Liver (tissue), 9 donors: ENCODE measurements around the gene S100G. TPM values are rescaled to one million over a fixed set of nuclear protein-coding genes. Genes with fewer than 3 reads are reported as not detected.

Experiments
- DNase-seq: peaks from one replicate; pipeline ENCODE4 v3.0.0-alpha.2; 2017; ENCODE audit warnings: low spot score
- H3K27ac ChIP-seq, 2 donors: one replicate each; pipeline ENCODE4 v1.7.0; 2013; ENCODE audit warnings: inconsistent platforms in 2 of 2, low read length in 2 of 2, control low read depth in 1 of 2, low read depth in 1 of 2, mild to moderate bottlenecking in 1 of 2
- H3K27me3 ChIP-seq, 4 donors: one replicate each; pipeline versions ENCODE4 v1.6.1 to v1.7.0; 2013; ENCODE audit warnings: low read length in 3 of 4, inconsistent platforms in 1 of 4, mild to moderate bottlenecking in 1 of 4, moderate library complexity in 1 of 4; ENCODE audit not compliant: control insufficient read depth in 4 of 4, insufficient read depth in 4 of 4
- H3K36me3 ChIP-seq, 4 donors: one replicate each; pipeline versions ENCODE4 v1.6.1 to v1.7.0; 2013; ENCODE audit warnings: low read length in 3 of 4, mild to moderate bottlenecking in 3 of 4, low read depth in 1 of 4, moderate library complexity in 1 of 4; ENCODE audit not compliant: control insufficient read depth in 4 of 4, insufficient read depth in 3 of 4
- H3K4me1 ChIP-seq, 4 donors: one replicate each; pipeline versions ENCODE4 v1.6.1 to v1.7.0; 2013; ENCODE audit warnings: low read length in 3 of 4, mild to moderate bottlenecking in 3 of 4, moderate library complexity in 1 of 4; ENCODE audit not compliant: control insufficient read depth in 4 of 4, insufficient read depth in 4 of 4
- H3K4me3 ChIP-seq, 3 donors: one replicate each; pipeline versions ENCODE4 v1.6.1 to v1.7.0; 2013; ENCODE audit warnings: low read length in 3 of 3, control low read depth in 1 of 3, low read depth in 1 of 3, mild to moderate bottlenecking in 1 of 3
- H3K9ac ChIP-seq, 2 donors: one replicate each; pipeline ENCODE4 v1.7.0; 2013; ENCODE audit warnings: low read length in 2 of 2, mild to moderate bottlenecking in 2 of 2, moderate library complexity in 2 of 2, control low read depth in 1 of 2, low read depth in 1 of 2
- H3K9me3 ChIP-seq, 4 donors: one replicate each; pipeline versions ENCODE4 v1.6.1 to v1.7.0; 2013; ENCODE audit warnings: low read length in 3 of 4; ENCODE audit not compliant: control insufficient read depth in 4 of 4
- CTCF ChIP-seq: fragments of 150-350 bp; IDR thresholded peaks from 2 replicates; pipeline ENCODE4 v1.5.1; 2017; ENCODE audit warnings: improper control_type of control experiment, low read depth, low read length; ENCODE audit not compliant: missing input control
- EGR1 ChIP-seq, 2 donors: IDR thresholded peaks; 2 replicates each; pipeline ENCODE4 v1.6.1; 2016 to 2018; ENCODE audit warnings: antibody characterized with exemption in 2 of 2, low read depth in 2 of 2
- FOXA1 ChIP-seq: IDR thresholded peaks from 2 replicates; pipeline ENCODE4 v1.6.1; 2016; ENCODE audit warnings: antibody characterized with exemption
- GABPA ChIP-seq, 2 donors: IDR thresholded peaks in 1 of 2; conservative IDR thresholded peaks in 1 of 2; 2 replicates each; pipeline ENCODE4 v1.6.1; 2016; ENCODE audit warnings: antibody characterized with exemption in 2 of 2, mild to moderate bottlenecking in 1 of 2, moderate library complexity in 1 of 2
- HNF4A ChIP-seq, 2 donors: conservative IDR thresholded peaks; 2 replicates each; pipeline ENCODE4 v1.6.1; 2016; ENCODE audit warnings: antibody characterized with exemption in 2 of 2, mild to moderate bottlenecking in 2 of 2
- HNF4G ChIP-seq: IDR thresholded peaks from 2 replicates; pipeline ENCODE4 v1.6.1; 2016; ENCODE audit warnings: antibody characterized with exemption
- JUND ChIP-seq, 2 donors: IDR thresholded peaks; 2 replicates each; pipeline ENCODE4 v1.6.1; 2016; ENCODE audit warnings: antibody characterized with exemption in 2 of 2
- MAX ChIP-seq: IDR thresholded peaks from 2 replicates; pipeline ENCODE4 v1.6.1; 2016; ENCODE audit warnings: antibody characterized with exemption
- NR2F2 ChIP-seq: IDR thresholded peaks from 2 replicates; pipeline ENCODE4 v1.6.1; 2016; ENCODE audit warnings: antibody characterized with exemption
- REST ChIP-seq: IDR thresholded peaks from 2 replicates; pipeline ENCODE4 v1.6.1; 2016; ENCODE audit warnings: antibody characterized with exemption, mild to moderate bottlenecking
- RXRA ChIP-seq, 2 donors: IDR thresholded peaks; 2 replicates each; pipeline ENCODE4 v1.6.1; 2017 to 2018; ENCODE audit warnings: antibody characterized with exemption in 2 of 2, mild to moderate bottlenecking in 1 of 2
- SP1 ChIP-seq: IDR thresholded peaks from 2 replicates; pipeline ENCODE4 v1.6.1; 2018; ENCODE audit warnings: antibody characterized with exemption, mild to moderate bottlenecking
- TAF1 ChIP-seq: conservative IDR thresholded peaks from 2 replicates; pipeline ENCODE4 v1.6.1; 2016; ENCODE audit warnings: antibody characterized with exemption, mild to moderate bottlenecking
- YY1 ChIP-seq: IDR thresholded peaks from 2 replicates; pipeline ENCODE4 v1.6.1; 2016; ENCODE audit warnings: antibody characterized with exemption, mild to moderate bottlenecking
- ZBTB33 ChIP-seq: IDR thresholded peaks from 2 replicates; pipeline ENCODE4 v1.6.1; 2016; ENCODE audit warnings: antibody characterized with exemption
- WGBS: extraction: QIAGEN DNeasy Blood & Tissue Kit; methylation state at CpG from one replicate; pipeline ENCODE4 v1.1.7; 2013; 5-methylcytosine and 5-hydroxymethylcytosine counted together
- polyA plus RNA-seq, 2 donors: library from polyadenylated mRNA; stranded (reverse) in 1 of 2; unstranded in 1 of 2; fragments of 200-250 nt in 1 of 2; fragments of >200 nt in 1 of 2; fragmentation: Nextera tagmentation in 1 of 2; extraction: Ambion mirVana in 1 of 2; gene quantifications; one replicate each; pipeline versions ENCODE4 v1.2.1 to v1.2.3, GENCODE V29; 2013 to 2015
- total RNA-seq, 2 donors: library from RNA; depleted of rRNA; stranded (reverse); fragments of >200 nt; gene quantifications; one replicate each; pipeline ENCODE4 v1.2.3, GENCODE V29; 2014
- TF ChIP-seq, protein P1 (sequence below): IDR thresholded peaks from 2 replicates; pipeline ENCODE4 v1.6.1; 2016; ENCODE audit warnings: antibody characterized with exemption
- donor health status: healthy.
- donor health status: healthy.
- donor health status: healthy.
- donor health status: healthy.
- donor health status: healthy.

Gene S100G
- total and polyA plus RNA-seq, 4 donors: not detected

DNA sequence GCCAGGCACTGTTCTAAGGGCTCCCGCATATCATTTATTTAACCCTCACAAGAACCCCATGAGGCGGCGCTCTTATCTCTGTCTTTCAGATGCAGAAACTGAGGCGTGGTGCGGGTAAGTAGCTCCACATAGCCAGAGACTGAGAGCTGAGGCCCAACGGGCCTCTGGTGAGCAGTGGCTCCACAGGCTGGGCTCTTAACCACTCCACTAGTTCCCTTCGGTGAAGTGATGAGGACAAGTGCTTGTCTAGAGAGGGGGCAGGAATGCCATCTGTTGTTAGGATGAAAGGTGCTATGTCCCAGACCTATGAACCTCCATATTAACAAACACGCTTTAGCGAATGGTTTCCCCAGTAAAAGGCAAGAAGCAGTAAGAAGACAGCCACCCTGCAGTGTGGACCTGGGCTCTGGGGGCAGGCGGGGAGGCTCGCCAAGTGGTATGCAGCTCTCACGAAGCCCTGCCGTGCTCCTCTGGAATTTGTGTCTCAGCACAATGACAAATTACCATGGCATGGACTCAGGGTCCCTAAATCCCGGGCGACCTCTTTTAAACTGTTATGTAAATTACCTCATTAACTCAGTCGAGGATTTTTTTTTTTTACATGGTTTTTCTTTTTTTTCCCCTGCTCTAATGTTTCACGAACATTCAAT lies 20.9 kb upstream of the S100G start:
- Histone ChIP-seq H3K27me3 (no peaks in the 10 kb centered on the region), H3K9ac (no peak overlapping the region), H3K4me3 (no peak overlapping the region), H3K4me1 (no peaks in the 10 kb centered on the region), H3K36me3 (peaks cover 0 to 2% (median 0%) of the 10 kb centered on the region in 4 donors), H3K27ac (no peak overlapping the region), H3K9me3 (no peaks in the 10 kb centered on the region)
- 88% methylated on average over 17 of the region's 17 CpGs for WGBS
- peak; percentile 56 for DNase-seq
- TF ChIP-seq GABPA (IDR thresholded peaks at IDR 0.05 in 1 of 2, conservative IDR thresholded peaks at IDR 0.05 in 1 of 2): no peak
- no peak for TF ChIP-seq YY1
- TF ChIP-seq REST: no peak
- TF ChIP-seq EGR1 (IDR thresholded peaks at IDR 0.05; ENCODE audit: low read depth in 2 of 2): no peak
- no peak for TF ChIP-seq CTCF
- no peak for TF ChIP-seq FOXA1
- no peak for TF ChIP-seq HNF4G
- no peak for TF ChIP-seq HNF4A (conservative IDR thresholded peaks at IDR 0.05)
- no peak for TF ChIP-seq RXRA (IDR thresholded peaks at IDR 0.05)
- TF ChIP-seq MAX: no peak
- TF ChIP-seq SP1: no peak
- TF ChIP-seq JUND (IDR thresholded peaks at IDR 0.05): no peak

DNA sequence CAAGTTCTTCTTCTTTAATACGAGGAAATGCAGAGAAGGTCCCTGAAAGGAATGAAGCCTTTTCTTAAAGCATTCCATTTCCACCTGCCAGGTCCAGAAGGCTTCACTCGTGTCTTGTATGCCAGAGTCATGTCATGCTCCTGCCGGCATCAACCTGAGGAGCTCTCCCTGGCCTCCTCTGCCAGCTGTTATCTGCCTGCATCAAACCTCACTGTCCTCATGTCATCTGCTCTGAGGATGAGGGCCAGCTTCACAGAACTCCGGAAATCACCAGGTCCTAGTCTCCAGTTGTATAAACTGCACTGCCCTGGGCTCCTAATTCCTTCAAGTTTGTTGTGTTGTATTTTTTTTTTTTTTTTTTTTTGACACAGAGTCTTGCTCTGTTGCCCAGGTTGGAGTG lies 20.0 kb upstream of the S100G start:
- TF ChIP-seq TAF1: no peak
- TF ChIP-seq REST: no peak
- TF ChIP-seq ZBTB33: no peak
- TF ChIP-seq, protein P1, sequence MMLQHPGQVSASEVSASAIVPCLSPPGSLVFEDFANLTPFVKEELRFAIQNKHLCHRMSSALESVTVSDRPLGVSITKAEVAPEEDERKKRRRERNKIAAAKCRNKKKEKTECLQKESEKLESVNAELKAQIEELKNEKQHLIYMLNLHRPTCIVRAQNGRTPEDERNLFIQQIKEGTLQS: no peak
- TF ChIP-seq HNF4G: no peak
- no peak for TF ChIP-seq FOXA1
- no peak for TF ChIP-seq JUND (IDR thresholded peaks at IDR 0.05)
- TF ChIP-seq NR2F2: no peak
- TF ChIP-seq HNF4A (conservative IDR thresholded peaks at IDR 0.05): no peak
- TF ChIP-seq SP1: no peak
- no peak for TF ChIP-seq EGR1 (IDR thresholded peaks at IDR 0.05; ENCODE audit: low read depth in 2 of 2)
- TF ChIP-seq RXRA (IDR thresholded peaks at IDR 0.05): no peak
- H3K4me3 ChIP-seq: no peak overlapping the region
- peaks cover 0 to 2% (median 0%) of the 10 kb centered on the region in 4 donors for H3K36me3 ChIP-seq
- no peaks in the 10 kb centered on the region for H3K27me3 ChIP-seq
- no peaks in the 10 kb centered on the region for H3K4me1 ChIP-seq
- no peaks in the 10 kb centered on the region for H3K9me3 ChIP-seq
- DNase-seq: no peak
- WGBS: 81% methylated on average over 4 of the region's 4 CpGs
- H3K27ac ChIP-seq: no peak overlapping the region
- no peak overlapping the region for H3K9ac ChIP-seq
